ENCODE measurements around the gene SYS1. TPM values are rescaled to one million over a fixed set of nuclear protein-coding genes. Genes with fewer than 3 reads are reported as not detected.

The SYS1 gene
- total RNA-seq, 4 donors from 2014 or later: 30.9 to 49.5 (median 38.7) TPM

DNA sequence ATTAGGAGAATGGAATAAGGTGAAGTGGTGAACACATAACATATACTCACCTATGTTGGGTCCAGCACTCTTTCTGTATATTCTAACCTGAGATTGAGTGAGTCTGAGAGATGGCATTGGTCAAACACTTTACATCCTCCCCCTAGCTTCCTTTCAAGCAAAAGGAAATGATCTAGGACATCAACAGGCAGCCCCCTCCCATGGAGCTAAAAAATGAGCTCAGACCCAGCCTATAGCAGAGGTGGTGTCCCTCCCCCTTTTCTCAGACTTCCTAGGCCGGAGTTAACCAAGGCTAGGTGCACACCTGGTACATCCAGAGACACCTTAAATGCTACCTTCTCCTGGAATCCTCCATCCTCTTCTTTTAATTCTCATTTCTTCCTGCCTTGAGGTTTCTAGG, 9.2 kb upstream of the SYS1 start:
- H3K9me3 ChIP-seq: no peaks in the 10 kb centered on the region
- no peak for DNase-seq (ENCODE audit: low spot score in 2 of 2)
- peaks cover 22% of the 10 kb centered on the region for H3K4me1 ChIP-seq
- no peak for TF ChIP-seq POLR2A (IDR thresholded peaks at IDR 0.05)
- TF ChIP-seq EP300 (IDR thresholded peaks at IDR 0.05): no peak
- TF ChIP-seq, protein P1, sequence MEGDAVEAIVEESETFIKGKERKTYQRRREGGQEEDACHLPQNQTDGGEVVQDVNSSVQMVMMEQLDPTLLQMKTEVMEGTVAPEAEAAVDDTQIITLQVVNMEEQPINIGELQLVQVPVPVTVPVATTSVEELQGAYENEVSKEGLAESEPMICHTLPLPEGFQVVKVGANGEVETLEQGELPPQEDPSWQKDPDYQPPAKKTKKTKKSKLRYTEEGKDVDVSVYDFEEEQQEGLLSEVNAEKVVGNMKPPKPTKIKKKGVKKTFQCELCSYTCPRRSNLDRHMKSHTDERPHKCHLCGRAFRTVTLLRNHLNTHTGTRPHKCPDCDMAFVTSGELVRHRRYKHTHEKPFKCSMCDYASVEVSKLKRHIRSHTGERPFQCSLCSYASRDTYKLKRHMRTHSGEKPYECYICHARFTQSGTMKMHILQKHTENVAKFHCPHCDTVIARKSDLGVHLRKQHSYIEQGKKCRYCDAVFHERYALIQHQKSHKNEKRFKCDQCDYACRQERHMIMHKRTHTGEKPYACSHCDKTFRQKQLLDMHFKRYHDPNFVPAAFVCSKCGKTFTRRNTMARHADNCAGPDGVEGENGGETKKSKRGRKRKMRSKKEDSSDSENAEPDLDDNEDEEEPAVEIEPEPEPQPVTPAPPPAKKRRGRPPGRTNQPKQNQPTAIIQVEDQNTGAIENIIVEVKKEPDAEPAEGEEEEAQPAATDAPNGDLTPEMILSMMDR (IDR thresholded peaks at IDR 0.05): no peak
- 86% methylated on average over 1 of the region's 1 CpG for WGBS
- H3K27ac ChIP-seq: no peak overlapping the region
- H3K36me3 ChIP-seq: no peaks in the 10 kb centered on the region
- H3K4me3 ChIP-seq: no peak overlapping the region
- H3K27me3 ChIP-seq: no peaks in the 10 kb centered on the region

DNA sequence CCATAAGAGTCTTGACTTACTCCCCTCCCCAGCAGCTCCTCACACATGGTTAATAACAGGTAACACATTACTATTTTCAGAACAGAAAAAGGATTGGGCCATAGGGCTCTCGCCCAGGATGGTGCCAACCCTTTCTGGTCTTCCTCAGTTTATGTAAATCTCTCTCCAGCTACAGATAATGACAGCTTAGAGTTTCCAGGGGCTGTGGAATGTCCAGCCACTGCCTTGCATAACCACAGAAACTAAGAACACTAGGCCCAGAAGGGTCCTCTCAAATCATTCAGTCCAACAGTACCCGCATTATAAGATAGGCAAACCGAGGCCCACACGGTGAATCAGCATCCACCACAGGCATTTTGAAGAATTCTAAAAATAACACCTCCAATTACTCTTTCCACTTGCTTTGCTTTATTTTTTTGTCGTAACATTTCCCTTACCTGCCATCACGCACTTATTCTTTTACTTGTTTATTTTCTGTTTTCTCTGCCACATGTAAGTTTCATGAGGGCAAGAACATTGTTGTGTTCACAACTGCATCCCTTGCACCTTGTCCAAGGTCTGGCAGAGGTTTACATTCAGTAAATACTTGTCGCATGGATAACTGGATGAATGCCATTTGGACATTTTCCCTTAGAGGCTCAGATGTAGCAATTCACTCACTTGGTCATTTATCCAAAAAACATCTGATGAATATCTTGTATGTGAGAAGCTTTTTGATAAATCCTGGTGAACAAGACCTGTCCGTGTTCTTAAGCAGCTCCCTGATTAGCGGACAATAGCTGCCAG, 8.3 kb upstream of the SYS1 start:
- H3K27me3 ChIP-seq: no peaks in the 10 kb centered on the region
- DNase-seq (ENCODE audit: low spot score in 2 of 2): no peak
- no peaks in the 10 kb centered on the region for H3K9me3 ChIP-seq
- H3K4me3 ChIP-seq: no peak overlapping the region
- H3K27ac ChIP-seq: no peak overlapping the region
- no peaks in the 10 kb centered on the region for H3K36me3 ChIP-seq
- WGBS: 77% methylated on average over 9 of the region's 9 CpGs
- H3K4me1 ChIP-seq: peaks cover 30% of the 10 kb centered on the region
- no peak for TF ChIP-seq POLR2A (IDR thresholded peaks at IDR 0.05)
- TF ChIP-seq POLR2AphosphoS5 (IDR thresholded peaks at IDR 0.05): no peak
- TF ChIP-seq EP300 (IDR thresholded peaks at IDR 0.05): no peak
- TF ChIP-seq, protein P1 (IDR thresholded peaks at IDR 0.05): no peak

GRCh38 chr20:45355209-45356084, 7.5 kb upstream of the SYS1 start:
- no peak for DNase-seq (ENCODE audit: low spot score in 2 of 2)
- H3K27me3 ChIP-seq: no peaks in the 10 kb centered on the region
- 78% methylated on average over 5 of the region's 5 CpGs for WGBS
- peaks cover 36% of the 10 kb centered on the region for H3K4me1 ChIP-seq
- no peak overlapping the region for H3K27ac ChIP-seq
- H3K36me3 ChIP-seq: no peaks in the 10 kb centered on the region
- H3K4me3 ChIP-seq: no peak overlapping the region
- H3K9me3 ChIP-seq: no peaks in the 10 kb centered on the region
- TF ChIP-seq, protein P1 (IDR thresholded peaks at IDR 0.05): no peak
- TF ChIP-seq POLR2A (IDR thresholded peaks at IDR 0.05): no peak
- TF ChIP-seq POLR2AphosphoS5 (IDR thresholded peaks at IDR 0.05): no peak
- TF ChIP-seq EP300 (IDR thresholded peaks at IDR 0.05): no peak

DNA sequence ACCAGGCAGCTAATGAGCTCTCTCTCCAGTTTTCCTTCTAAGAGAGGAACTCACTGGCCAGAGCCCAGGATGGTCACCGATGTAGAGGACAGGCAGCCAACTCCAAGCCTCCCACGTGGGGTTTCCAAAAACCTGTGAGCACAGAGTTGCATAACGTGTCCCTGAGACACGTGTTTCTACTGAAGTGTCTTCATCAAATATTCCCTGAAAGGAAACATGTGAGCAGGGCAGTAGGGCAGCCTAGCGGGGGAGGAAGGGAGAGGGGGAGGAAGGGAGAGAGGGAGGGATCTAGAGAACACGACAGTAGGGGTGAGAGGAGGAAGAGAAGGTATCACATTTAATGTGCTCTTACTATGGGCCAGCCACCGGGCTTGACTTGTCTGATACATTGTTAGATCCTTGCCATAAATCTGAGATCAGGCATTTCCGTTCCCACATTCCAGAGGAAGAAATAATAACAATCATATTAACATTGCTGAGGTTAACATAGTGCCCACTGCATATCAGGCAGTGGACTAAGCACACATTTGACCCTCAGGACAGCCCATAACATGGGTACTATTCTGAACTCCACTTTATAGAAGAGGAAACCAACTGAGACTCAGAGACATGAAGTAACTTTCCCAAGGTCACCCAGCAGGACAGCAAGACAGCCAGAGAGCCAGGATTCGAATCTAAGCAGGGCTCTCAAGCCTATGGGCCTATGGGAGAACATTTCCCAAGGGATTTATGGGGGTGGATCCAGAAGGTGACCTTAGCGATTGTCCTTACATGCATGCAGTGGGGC, 4.5 kb upstream of the SYS1 start:
- 27% methylated on average over 10 of the region's 10 CpGs for WGBS
- Histone ChIP-seq H3K4me3 (no peak overlapping the region), H3K4me1 (peaks cover 47% of the 10 kb centered on the region), H3K27ac (peak overlapping the region; percentile 58), H3K36me3 (no peaks in the 10 kb centered on the region), H3K9me3 (no peaks in the 10 kb centered on the region), H3K27me3 (no peaks in the 10 kb centered on the region)
- DNase-seq (ENCODE audit: low spot score in 2 of 2): peak; percentile 88
- TF ChIP-seq EP300 (IDR thresholded peaks at IDR 0.05): no peak
- peak in 2 of 3 donors; percentile 59 to 80 for TF ChIP-seq POLR2AphosphoS5 (IDR thresholded peaks at IDR 0.05)

DNA sequence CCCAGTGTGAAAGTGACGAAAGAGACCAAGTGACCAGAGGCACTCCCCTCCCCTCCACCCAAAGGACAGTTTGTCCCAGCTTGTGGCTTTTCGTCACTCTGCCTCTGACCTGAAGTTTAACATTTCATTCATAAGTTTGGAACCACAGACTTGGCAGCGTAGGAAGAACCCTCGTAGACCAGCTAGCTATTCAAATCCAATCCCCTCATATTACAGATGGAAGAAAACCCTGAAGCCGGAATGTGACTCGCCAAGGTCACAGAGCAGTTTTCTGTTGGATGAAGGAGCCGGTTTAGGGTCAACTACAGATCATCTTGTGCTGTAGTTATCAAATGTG, 3.9 kb upstream of the SYS1 start:
- H3K4me1 ChIP-seq: peaks cover 53% of the 10 kb centered on the region
- no peaks in the 10 kb centered on the region for H3K36me3 ChIP-seq
- DNase-seq (ENCODE audit: low spot score in 2 of 2): no peak
- peak overlapping the region; percentile 22 for H3K27ac ChIP-seq
- no peaks in the 10 kb centered on the region for H3K9me3 ChIP-seq
- WGBS: 77% methylated on average over 7 of the region's 7 CpGs
- H3K27me3 ChIP-seq: no peaks in the 10 kb centered on the region
- H3K4me3 ChIP-seq: no peak overlapping the region
- TF ChIP-seq, protein P1 (IDR thresholded peaks at IDR 0.05): no peak
- peak; percentile 60 for TF ChIP-seq EP300 (IDR thresholded peaks at IDR 0.05)
